Stimulated activated CD4-positive, alpha-beta T cell treated with anti-CD3 and anti-CD28 coated beads, Interleukin-4, amount 100 ng/mL, for 48 hours (primary cell): ENCODE measurements around the gene CTSF.
"Not testable (repeated sequence)": the region's sequence is repeated elsewhere in the genome, so short reads cannot be mapped to it uniquely, and the experiment has no call there.

Experiments used
- DNase-seq, 2 donors: peaks; one replicate each; pipeline ENCODE4 v3.0.0-alpha.2; 2020; ENCODE audit warnings: low read depth in 2 of 2

Gene CTSF

GRCh38 chr11:66568124-66568916 is at the start of gene CTSF:
Gene CTSF (minus strand): TSS chr11:66568606. CDS start chr11:66568486, 120 bp downstream.
- peak; percentile 65 to 66 for DNase-seq

- no peak for DNase-seq
These were observed 48.9 kb upstream of the CTSF start for GRCh38 chr11:66617155-66617834.

GRCh38 chr11:66616379-66617154 is 48.2 kb upstream of the CTSF start, which contains the start of gene RBM14:
Gene RBM14 (plus strand): TSS chr11:66616630. CDS start chr11:66616721, 91 bp downstream.
- peak; percentile 93 to 98 for DNase-seq

GRCh38 chr11:66614073-66614472 is 45.7 kb upstream of the CTSF start:
- DNase-seq, result no peak

GRCh38 chr11:66612458-66612857 is 44.1 kb upstream of the CTSF start:
- no peak for DNase-seq

GRCh38 chr11:66609721-66610617 is 41.6 kb upstream of the CTSF start:
- no peak for DNase-seq

- DNase-seq, result no peak
These were observed 38.9 kb upstream of the CTSF start for GRCh38 chr11:66607126-66607834.

GRCh38 chr11:66606608-66607007 is 38.2 kb upstream of the CTSF start:
- DNase-seq, result not testable (repeated sequence)

- no peak for DNase-seq
These were observed 35.7 kb upstream of the CTSF start for GRCh38 chr11:66604155-66604554.

GRCh38 chr11:66603072-66603471 is 34.7 kb upstream of the CTSF start:
- DNase-seq, result no peak

- DNase-seq, result no peak
These were observed 32.3 kb upstream of the CTSF start for GRCh38 chr11:66600631-66601233.

- DNase-seq, result no peak
These were observed 31.8 kb upstream of the CTSF start for GRCh38 chr11:66600219-66600618.

GRCh38 chr11:66598993-66599392 is 30.6 kb upstream of the CTSF start:
- no peak for DNase-seq

- no peak for DNase-seq
These were observed 27.0 kb upstream of the CTSF start for GRCh38 chr11:66595245-66595904.

- no peak for DNase-seq
These were observed 25.2 kb upstream of the CTSF start for GRCh38 chr11:66593650-66594049.

GRCh38 chr11:66593303-66593635 is 24.9 kb upstream of the CTSF start:
- no peak for DNase-seq

- DNase-seq, result peak; percentile 98 to 99
These were observed 24.3 kb upstream of the CTSF start, which contains the start of the genes CCDC87 and CCS for GRCh38 chr11:66592457-66593302. Gene CCDC87 (minus strand): TSS chr11:66593063. CDS start chr11:66593015, 48 bp downstream. Gene CCS (plus strand): TSS chr11:66593185. CDS start chr11:66593262, 77 bp downstream.

GRCh38 chr11:66591175-66591574 is 22.8 kb upstream of the CTSF start:
- DNase-seq, result no peak
